Measurements from ENCODE around the gene TOMM40L. TPM values are rescaled to one million over a fixed set of nuclear protein-coding genes. Genes with fewer than 3 reads are reported as not detected.

TOMM40L gene
- total RNA-seq, 5 donors from 2014 or later (not counting 1 experiment from before 2014, with no cell fraction given): 6.3 to 12.2 (median 11.0) TPM

GRCh38 chr1:161206411-161207140, 19.3 kb upstream of the TOMM40L start:
- Histone ChIP-seq H3K4me1 (ENCODE audit: control insufficient read depth in 1 of 2, extremely low read depth in 1 of 2, insufficient read depth in 2 of 2, low read length in 2 of 2) (peaks cover 13 to 40% of the 10 kb centered on the region in 2 experiments), H3K9me3 (no peaks in the 10 kb centered on the region), H3K36me3 (ENCODE audit: control insufficient read depth in 2 of 2, extremely low read depth in 1 of 2, insufficient read depth in 1 of 2, low read length in 1 of 2) (peaks cover 11 to 70% of the 10 kb centered on the region in 2 donors), H3K27me3 (replicated peaks in 1 of 2; ENCODE audit: control insufficient read depth in 2 of 2, extremely low read depth in 1 of 2, insufficient read depth in 2 of 2, low read length in 1 of 2) (no peaks in the 10 kb centered on the region), H3K4me3 (ENCODE audit: control insufficient read depth in 1 of 2, extremely low read depth in 1 of 2, low read length in 1 of 2) (no peak overlapping the region), H3K27ac (ENCODE audit: low read length) (no peak overlapping the region)
- Mint-ChIP-seq H3K9me3 (no peaks in the 10 kb centered on the region), H3K4me1 (peaks cover 48 to 64% (median 64%) of the 10 kb centered on the region in 3 donors), H3K27ac (peak overlapping the region in 1 of 2 donors; percentile 49), H3K4me3 (no peak overlapping the region), H3K36me3 (peaks cover 50% of the 10 kb centered on the region), H3K27me3 (no peaks in the 10 kb centered on the region)
- DNase-seq (no peak), ATAC-seq (replicated peaks in 1 of 4) (no peak)
- ChIA-PET POLR2A (no interaction called here), CTCF (interaction anchor here in 1 of 2 donors (0.6 to 6.1 kb wide), 5 partner anchors 13 to 176 kb away, joined by 5 to 76 read pairs (median 7); partner anchors contain the start of gene TOMM40L)
- WGBS (ENCODE audit: insufficient coverage): 100% methylated on average over 10 of the region's 12 CpGs

- Mint-ChIP-seq H3K27ac (no peak overlapping the region), H3K9me3 (no peaks in the 10 kb centered on the region), H3K36me3 (peaks cover 56% of the 10 kb centered on the region), H3K27me3 (no peaks in the 10 kb centered on the region), H3K4me3 (no peak overlapping the region), H3K4me1 (peaks cover 44 to 58% (median 58%) of the 10 kb centered on the region in 3 donors)
- peaks cover 13 to 76% of the 10 kb centered on the region in 2 donors for H3K36me3 ChIP-seq (ENCODE audit: control insufficient read depth in 2 of 2, extremely low read depth in 1 of 2, insufficient read depth in 1 of 2, low read length in 1 of 2)
- CTCF ChIA-PET: interaction anchor here in 1 of 2 donors (0.6 to 6.1 kb wide), 3 partner anchors 19 to 175 kb away, joined by 5 to 76 read pairs (median 7); partner anchors contain the start of gene TOMM40L
- DNase-seq: no peak
- 85% methylated on average over 3 of the region's 8 CpGs for WGBS (ENCODE audit: insufficient coverage)
- H3K27ac ChIP-seq (ENCODE audit: low read length): no peak overlapping the region
- no peak for ATAC-seq (replicated peaks in 1 of 4)
- H3K4me1 ChIP-seq (ENCODE audit: control insufficient read depth in 1 of 2, extremely low read depth in 1 of 2, insufficient read depth in 2 of 2, low read length in 2 of 2): peaks cover 13 to 34% of the 10 kb centered on the region in 2 experiments
- H3K9me3 ChIP-seq: no peaks in the 10 kb centered on the region
- no peak overlapping the region for H3K4me3 ChIP-seq (ENCODE audit: control insufficient read depth in 1 of 2, extremely low read depth in 1 of 2, low read length in 1 of 2)
- POLR2A ChIA-PET: no interaction called here
- H3K27me3 ChIP-seq (replicated peaks in 1 of 2; ENCODE audit: control insufficient read depth in 2 of 2, extremely low read depth in 1 of 2, insufficient read depth in 2 of 2, low read length in 1 of 2): no peaks in the 10 kb centered on the region
Measured at GRCh38 chr1:161207173-161207572, 18.7 kb upstream of the TOMM40L start.

GRCh38 chr1:161209790-161210409, 16.0 kb upstream of the TOMM40L start:
- no peaks in the 10 kb centered on the region for H3K27me3 Mint-ChIP-seq
- Histone ChIP-seq H3K27me3 (replicated peaks in 1 of 2; ENCODE audit: control insufficient read depth in 2 of 2, extremely low read depth in 1 of 2, insufficient read depth in 2 of 2, low read length in 1 of 2) (no peaks in the 10 kb centered on the region), H3K9me3 (no peaks in the 10 kb centered on the region), H3K27ac (ENCODE audit: low read length) (no peak overlapping the region), H3K4me1 (ENCODE audit: control insufficient read depth in 1 of 2, extremely low read depth in 1 of 2, insufficient read depth in 2 of 2, low read length in 2 of 2) (peaks cover 3 to 19% of the 10 kb centered on the region in 2 experiments), H3K4me3 (ENCODE audit: control insufficient read depth in 1 of 2, extremely low read depth in 1 of 2, low read length in 1 of 2) (no peak overlapping the region), H3K36me3 (ENCODE audit: control insufficient read depth in 2 of 2, extremely low read depth in 1 of 2, insufficient read depth in 1 of 2, low read length in 1 of 2) (peaks cover 13 to 88% of the 10 kb centered on the region in 2 donors)
- no peaks in the 10 kb centered on the region for H3K9me3 Mint-ChIP-seq
- peaks cover 34 to 40% (median 38%) of the 10 kb centered on the region in 3 donors for H3K4me1 Mint-ChIP-seq
- 66% methylated on average over 6 of the region's 11 CpGs for WGBS (ENCODE audit: insufficient coverage)
- no peak overlapping the region for H3K4me3 Mint-ChIP-seq
- peak overlapping the region; percentile 71 to 84 for H3K27ac Mint-ChIP-seq
- H3K36me3 Mint-ChIP-seq: peaks cover 70% of the 10 kb centered on the region
- ATAC-seq (replicated peaks in 1 of 4) (peak; percentile 90 to 98 (median 90)), DNase-seq (peak in 34 of 35 experiments; percentile 49 to 82 (median 69))
- CTCF ChIA-PET: interaction anchor here (1.0 to 2.2 kb wide), 4 partner anchors 10 to 172 kb away, joined by 3 to 32 read pairs (median 6); partner anchors contain the start of gene TOMM40L (in 2 of the 2)
- POLR2A ChIA-PET: no interaction called here

- WGBS (ENCODE audit: insufficient coverage): 97% methylated on average over 3 of the region's 9 CpGs
- DNase-seq (no peak), ATAC-seq (replicated peaks in 1 of 4) (no peak)
- H3K4me3 Mint-ChIP-seq: no peak overlapping the region
- Histone ChIP-seq H3K9me3 (no peaks in the 10 kb centered on the region), H3K4me3 (ENCODE audit: control insufficient read depth in 1 of 2, extremely low read depth in 1 of 2, low read length in 1 of 2) (no peak overlapping the region), H3K36me3 (ENCODE audit: control insufficient read depth in 2 of 2, extremely low read depth in 1 of 2, insufficient read depth in 1 of 2, low read length in 1 of 2) (peaks cover 6 to 52% of the 10 kb centered on the region in 2 donors), H3K27me3 (replicated peaks in 1 of 2; ENCODE audit: control insufficient read depth in 2 of 2, extremely low read depth in 1 of 2, insufficient read depth in 2 of 2, low read length in 1 of 2) (no peaks in the 10 kb centered on the region), H3K4me1 (ENCODE audit: control insufficient read depth in 1 of 2, extremely low read depth in 1 of 2, insufficient read depth in 2 of 2, low read length in 2 of 2) (peaks cover 18 to 34% of the 10 kb centered on the region in 2 experiments), H3K27ac (ENCODE audit: low read length) (no peak overlapping the region)
- H3K27me3 Mint-ChIP-seq: no peaks in the 10 kb centered on the region
- H3K36me3 Mint-ChIP-seq: peaks cover 49% of the 10 kb centered on the region
- H3K9me3 Mint-ChIP-seq: no peaks in the 10 kb centered on the region
- POLR2A ChIA-PET: no interaction called here
- H3K4me1 Mint-ChIP-seq: peaks cover 44 to 52% (median 47%) of the 10 kb centered on the region in 3 donors
- CTCF ChIA-PET: no interaction called here
- H3K27ac Mint-ChIP-seq: peak overlapping the region; percentile 12 to 13
Measured at GRCh38 chr1:161214369-161214768, 11.5 kb upstream of the TOMM40L start.

GRCh38 chr1:161215076-161215475, 10.8 kb upstream of the TOMM40L start, which contains the start of gene FCER1G:
TSS of gene FCER1G (plus strand) at chr1:161215295. CDS start at chr1:161215322, 27 bp downstream.
- POLR2A ChIA-PET: no interaction called here
- Mint-ChIP-seq H3K4me3 (peak within 1 kb of the TSS; percentile 34 to 70 (median 36)), H3K27ac (peak within 1 kb of the TSS; percentile 75 to 86), H3K27me3 (no peaks in the 10 kb centered on the region), H3K9me3 (no peaks in the 10 kb centered on the region), H3K4me1 (peaks cover 44 to 52% (median 47%) of the 10 kb centered on the region in 3 donors), H3K36me3 (peaks cover 42% of the 10 kb centered on the region)
- Histone ChIP-seq H3K27me3 (replicated peaks in 1 of 2; ENCODE audit: control insufficient read depth in 2 of 2, extremely low read depth in 1 of 2, insufficient read depth in 2 of 2, low read length in 1 of 2) (no peaks in the 10 kb centered on the region), H3K36me3 (ENCODE audit: control insufficient read depth in 2 of 2, extremely low read depth in 1 of 2, insufficient read depth in 1 of 2, low read length in 1 of 2) (peaks cover 6 to 45% of the 10 kb centered on the region in 2 donors), H3K4me3 (ENCODE audit: control insufficient read depth in 1 of 2, extremely low read depth in 1 of 2, low read length in 1 of 2) (peak within 1 kb of the TSS in 1 of 2 donors; percentile 46), H3K27ac (ENCODE audit: low read length) (no peak within 1 kb of the TSS), H3K4me1 (ENCODE audit: control insufficient read depth in 1 of 2, extremely low read depth in 1 of 2, insufficient read depth in 2 of 2, low read length in 2 of 2) (peaks cover 20 to 30% of the 10 kb centered on the region in 2 experiments), H3K9me3 (no peaks in the 10 kb centered on the region)
- ATAC-seq (replicated peaks in 1 of 4) (no peak), DNase-seq (no peak)
- WGBS (ENCODE audit: insufficient coverage): 27% methylated on average over 5 of the region's 10 CpGs
- CTCF ChIA-PET: no interaction called here

Measured in T-cell (primary cell).